ENCODE data around the gene ASB6. TPM values are rescaled to one million over a fixed set of nuclear protein-coding genes. Genes with fewer than 3 reads are reported as not detected.
A peak's percentile ranks its signal among the peaks of the same experiment; 100 is the strongest.

ASB6 gene
- total RNA-seq, 1 experiment from 2014 or later: 21.0 TPM

DNA sequence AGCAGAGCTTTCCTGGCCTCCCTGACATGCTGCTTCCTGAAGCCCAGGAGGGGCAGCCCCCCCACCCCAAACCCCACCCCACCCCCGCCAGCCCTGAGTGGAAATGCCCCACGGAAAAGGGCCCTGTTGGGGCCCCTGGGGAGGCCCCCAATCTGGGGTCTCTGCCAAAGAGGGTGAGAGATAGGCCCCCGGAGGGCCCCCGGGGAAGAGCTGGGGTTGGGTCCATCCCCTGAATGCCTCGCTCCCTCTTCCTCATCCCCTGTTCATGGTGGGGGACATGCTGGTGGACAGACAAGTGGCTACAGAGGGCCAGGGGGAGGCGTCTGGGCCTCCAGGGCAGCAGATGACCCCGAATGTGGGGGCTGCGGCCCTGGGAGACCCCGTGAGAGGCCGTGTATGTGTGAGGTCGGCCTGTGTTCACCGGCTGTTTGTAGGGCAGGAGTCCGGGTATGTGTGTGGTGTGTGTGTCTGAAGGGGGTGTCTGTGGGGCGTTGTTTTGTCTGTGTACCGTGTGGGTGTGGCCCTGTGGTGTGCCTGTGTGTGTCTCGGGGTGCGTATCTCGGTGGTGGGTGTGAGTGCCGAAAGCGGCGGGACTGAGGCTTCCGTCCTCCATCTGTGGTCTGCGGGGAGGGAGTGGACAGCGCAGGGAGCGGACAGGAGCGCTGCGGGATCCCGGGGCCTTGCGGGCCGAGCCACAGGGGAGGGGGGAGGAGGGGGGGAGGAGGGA, 32.3 kb downstream of the ASB6 start:
- Histone ChIP-seq H4K91ac (ENCODE audit: insufficient read length, low read depth, low read length) (no peak overlapping the region), H3K14ac (ENCODE audit: insufficient read depth, low read length) (no peak overlapping the region; the same call in 1 of the 2 replicates), H3K23ac (ENCODE audit: insufficient read length, low read depth, low read length) (no peak overlapping the region)

More for the DNA sequence above, 32.3 kb downstream of the ASB6 start:
- no peak overlapping the region for H2BK5ac ChIP-seq (ENCODE audit: insufficient read length, low read length)
- no peak overlapping the region for H3T11ph ChIP-seq (ENCODE audit: low read length)
- H2BK120ac ChIP-seq (ENCODE audit: low read depth, low read length, poor library complexity, severe bottlenecking): no peak overlapping the region
- H3K27me3 Mint-ChIP-seq (ENCODE audit: low read depth): peaks cover 36% of the 10 kb centered on the region
- no peak overlapping the region for H2BK12ac ChIP-seq (ENCODE audit: insufficient read length, low read depth, low read length)
- no peak overlapping the region for H2AFZ ChIP-seq (ENCODE audit: low read length)
- no peaks in the 10 kb centered on the region for H3K27me3 ChIP-seq (ENCODE audit: insufficient read depth, low read length)
- no CpG with 5 or more reads among the region's 30 CpGs for WGBS (ENCODE audit: extremely low coverage, insufficient read length, low lambda C conversion rate)
- H3K4me3 Mint-ChIP-seq: peak overlapping the region; percentile 74 to 85
- peaks cover 28 to 37% of the 10 kb centered on the region in 2 experiments for H3K4me1 Mint-ChIP-seq
- no peaks in the 10 kb centered on the region for H3K79me1 ChIP-seq (ENCODE audit: insufficient read depth, low read depth, low read length, poor library complexity, severe bottlenecking)
- H3K79me2 ChIP-seq (ENCODE audit: insufficient read depth, low read length): no peaks in the 10 kb centered on the region
- no peak overlapping the region for H2AK5ac ChIP-seq (ENCODE audit: insufficient read length, low read length)
- TF ChIP-seq, protein P1, sequence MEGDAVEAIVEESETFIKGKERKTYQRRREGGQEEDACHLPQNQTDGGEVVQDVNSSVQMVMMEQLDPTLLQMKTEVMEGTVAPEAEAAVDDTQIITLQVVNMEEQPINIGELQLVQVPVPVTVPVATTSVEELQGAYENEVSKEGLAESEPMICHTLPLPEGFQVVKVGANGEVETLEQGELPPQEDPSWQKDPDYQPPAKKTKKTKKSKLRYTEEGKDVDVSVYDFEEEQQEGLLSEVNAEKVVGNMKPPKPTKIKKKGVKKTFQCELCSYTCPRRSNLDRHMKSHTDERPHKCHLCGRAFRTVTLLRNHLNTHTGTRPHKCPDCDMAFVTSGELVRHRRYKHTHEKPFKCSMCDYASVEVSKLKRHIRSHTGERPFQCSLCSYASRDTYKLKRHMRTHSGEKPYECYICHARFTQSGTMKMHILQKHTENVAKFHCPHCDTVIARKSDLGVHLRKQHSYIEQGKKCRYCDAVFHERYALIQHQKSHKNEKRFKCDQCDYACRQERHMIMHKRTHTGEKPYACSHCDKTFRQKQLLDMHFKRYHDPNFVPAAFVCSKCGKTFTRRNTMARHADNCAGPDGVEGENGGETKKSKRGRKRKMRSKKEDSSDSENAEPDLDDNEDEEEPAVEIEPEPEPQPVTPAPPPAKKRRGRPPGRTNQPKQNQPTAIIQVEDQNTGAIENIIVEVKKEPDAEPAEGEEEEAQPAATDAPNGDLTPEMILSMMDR (conservative IDR thresholded peaks at IDR 0.05): no peak
- peaks cover 5% of the 10 kb centered on the region; the same call in 1 of the 2 replicates for H3K4me1 ChIP-seq (ENCODE audit: insufficient read depth, low read length)
- no peak overlapping the region for H3K9ac ChIP-seq (ENCODE audit: extremely low read depth, insufficient read length, low read length)
- H2BK15ac ChIP-seq (ENCODE audit: low read depth, low read length): no peak overlapping the region
- H4K5ac ChIP-seq (ENCODE audit: insufficient read length, low read depth, low read length): no peak overlapping the region
- H3K4me2 ChIP-seq (ENCODE audit: insufficient read depth, insufficient read length, low read length): peak overlapping the region; percentile 51
- no peaks in the 10 kb centered on the region; a peak in 1 of 5 replicates for H3K9me3 Mint-ChIP-seq
- H3K56ac ChIP-seq (ENCODE audit: insufficient read length, low read depth, low read length): no peak overlapping the region
- no peak overlapping the region for H2BK20ac ChIP-seq (ENCODE audit: low read depth, low read length, poor library complexity, severe bottlenecking)
- H3K27ac Mint-ChIP-seq: peak overlapping the region in 1 of 3 experiments; percentile 63; a peak in 1 of 7 replicates
- H3K23me2 ChIP-seq (ENCODE audit: insufficient read length, low read depth, low read length, poor library complexity, severe bottlenecking): peaks cover 5% of the 10 kb centered on the region
- no peak overlapping the region for H3K27ac ChIP-seq (ENCODE audit: insufficient read length, low read depth, low read length)
- peak overlapping the region; percentile 68 for H3K18ac ChIP-seq (ENCODE audit: insufficient read length, low read depth, low read length)
- no peaks in the 10 kb centered on the region for H3K9me3 ChIP-seq (ENCODE audit: control insufficient read depth, low read depth, low read length)
- no peak overlapping the region for H4K8ac ChIP-seq (replicated peaks; ENCODE audit: insufficient read length, low read depth, low read length)
- no peak overlapping the region for H3K4ac ChIP-seq (ENCODE audit: low read depth, low read length)
- H4K20me1 ChIP-seq (ENCODE audit: control insufficient read depth, insufficient read depth, insufficient read length): no peaks in the 10 kb centered on the region
- H3K36me3 Mint-ChIP-seq (ENCODE audit: insufficient read depth in 1 of 3, low read depth in 3 of 3): no peaks in the 10 kb centered on the region
- DNase-seq: no peak

Measured in H9 (cell line).